ENCODE data around the gene HRG.

Gene HRG, protein sequence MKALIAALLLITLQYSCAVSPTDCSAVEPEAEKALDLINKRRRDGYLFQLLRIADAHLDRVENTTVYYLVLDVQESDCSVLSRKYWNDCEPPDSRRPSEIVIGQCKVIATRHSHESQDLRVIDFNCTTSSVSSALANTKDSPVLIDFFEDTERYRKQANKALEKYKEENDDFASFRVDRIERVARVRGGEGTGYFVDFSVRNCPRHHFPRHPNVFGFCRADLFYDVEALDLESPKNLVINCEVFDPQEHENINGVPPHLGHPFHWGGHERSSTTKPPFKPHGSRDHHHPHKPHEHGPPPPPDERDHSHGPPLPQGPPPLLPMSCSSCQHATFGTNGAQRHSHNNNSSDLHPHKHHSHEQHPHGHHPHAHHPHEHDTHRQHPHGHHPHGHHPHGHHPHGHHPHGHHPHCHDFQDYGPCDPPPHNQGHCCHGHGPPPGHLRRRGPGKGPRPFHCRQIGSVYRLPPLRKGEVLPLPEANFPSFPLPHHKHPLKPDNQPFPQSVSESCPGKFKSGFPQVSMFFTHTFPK

DNA sequence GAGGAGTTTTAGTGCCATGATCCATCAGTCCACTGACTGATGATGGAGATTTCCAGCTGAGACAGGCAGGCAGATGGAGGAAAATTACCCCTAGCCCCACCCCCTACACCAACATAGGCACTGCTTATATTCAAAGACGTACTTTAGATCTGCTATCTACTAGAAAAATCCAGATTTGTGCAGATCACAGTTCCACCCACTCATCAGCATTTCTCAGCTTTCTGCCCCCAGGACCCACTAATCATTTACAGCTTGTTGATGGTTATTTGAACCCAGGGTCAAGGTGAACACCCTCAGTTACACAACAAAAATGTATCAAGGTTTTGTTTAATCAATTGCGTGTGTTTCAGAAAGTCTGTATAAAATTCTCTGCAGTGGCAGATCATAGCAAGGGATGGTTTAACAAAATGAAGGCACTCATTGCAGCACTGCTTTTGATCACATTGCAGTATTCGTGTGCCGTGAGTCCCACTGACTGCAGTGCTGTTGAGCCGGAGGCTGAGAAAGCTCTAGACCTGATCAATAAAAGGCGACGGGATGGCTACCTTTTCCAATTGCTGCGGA, at the start of gene HRG:
TSS of gene HRG (plus strand) at position 390 of the 564 bp plus-strand sequence. CDS start at position 408, 18 bp downstream.
- no peak within 1 kb of the TSS for H3K4me3 ChIP-seq (ENCODE audit: low read depth, low read length)
- no peak within 1 kb of the TSS for H3K9ac ChIP-seq (ENCODE audit: low read depth, low read length)
- no peaks in the 10 kb centered on the region for H3K9me3 ChIP-seq (ENCODE audit: control insufficient read depth, insufficient read depth, low read length)
- peaks cover 26% of the 10 kb centered on the region for H3K4me1 ChIP-seq (ENCODE audit: control insufficient read depth, insufficient read depth, low read length)
- H3K27ac ChIP-seq (ENCODE audit: low read depth, low read length) = no peak within 1 kb of the TSS
- no peaks in the 10 kb centered on the region for H3K27me3 ChIP-seq (ENCODE audit: control insufficient read depth, insufficient read depth, low read length)
- H3K36me3 ChIP-seq (ENCODE audit: control insufficient read depth, insufficient read depth, low read length) = no peaks in the 10 kb centered on the region

DNA sequence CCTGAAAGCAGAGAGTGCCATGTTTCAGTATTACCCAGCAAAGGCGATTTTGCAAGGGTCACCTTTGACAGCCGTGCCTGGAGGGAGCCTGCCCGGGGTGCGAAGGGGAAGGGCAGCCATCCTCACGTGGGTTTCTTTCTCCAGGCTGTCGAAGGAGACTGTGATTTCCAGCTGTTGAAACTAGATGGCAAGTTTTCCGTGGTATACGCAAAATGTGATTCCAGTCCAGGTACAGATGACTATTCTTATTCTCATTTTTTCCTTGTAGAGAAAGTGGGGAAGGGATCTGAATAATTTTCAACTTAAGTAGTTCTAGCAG, 49.6 kb upstream of the HRG start:
- H3K4me1 ChIP-seq (ENCODE audit: control insufficient read depth, insufficient read depth, low read length) = peaks cover 11% of the 10 kb centered on the region
- H3K9ac ChIP-seq (ENCODE audit: low read depth, low read length) = no peak overlapping the region
- H3K9me3 ChIP-seq (ENCODE audit: control insufficient read depth, insufficient read depth, low read length) = no peaks in the 10 kb centered on the region
- H3K4me3 ChIP-seq (ENCODE audit: low read depth, low read length) = no peak overlapping the region
- H3K27ac ChIP-seq (ENCODE audit: low read depth, low read length) = no peak overlapping the region
- H3K27me3 ChIP-seq (ENCODE audit: control insufficient read depth, insufficient read depth, low read length) = peaks cover 11% of the 10 kb centered on the region
- no peaks in the 10 kb centered on the region for H3K36me3 ChIP-seq (ENCODE audit: control insufficient read depth, insufficient read depth, low read length)

DNA sequence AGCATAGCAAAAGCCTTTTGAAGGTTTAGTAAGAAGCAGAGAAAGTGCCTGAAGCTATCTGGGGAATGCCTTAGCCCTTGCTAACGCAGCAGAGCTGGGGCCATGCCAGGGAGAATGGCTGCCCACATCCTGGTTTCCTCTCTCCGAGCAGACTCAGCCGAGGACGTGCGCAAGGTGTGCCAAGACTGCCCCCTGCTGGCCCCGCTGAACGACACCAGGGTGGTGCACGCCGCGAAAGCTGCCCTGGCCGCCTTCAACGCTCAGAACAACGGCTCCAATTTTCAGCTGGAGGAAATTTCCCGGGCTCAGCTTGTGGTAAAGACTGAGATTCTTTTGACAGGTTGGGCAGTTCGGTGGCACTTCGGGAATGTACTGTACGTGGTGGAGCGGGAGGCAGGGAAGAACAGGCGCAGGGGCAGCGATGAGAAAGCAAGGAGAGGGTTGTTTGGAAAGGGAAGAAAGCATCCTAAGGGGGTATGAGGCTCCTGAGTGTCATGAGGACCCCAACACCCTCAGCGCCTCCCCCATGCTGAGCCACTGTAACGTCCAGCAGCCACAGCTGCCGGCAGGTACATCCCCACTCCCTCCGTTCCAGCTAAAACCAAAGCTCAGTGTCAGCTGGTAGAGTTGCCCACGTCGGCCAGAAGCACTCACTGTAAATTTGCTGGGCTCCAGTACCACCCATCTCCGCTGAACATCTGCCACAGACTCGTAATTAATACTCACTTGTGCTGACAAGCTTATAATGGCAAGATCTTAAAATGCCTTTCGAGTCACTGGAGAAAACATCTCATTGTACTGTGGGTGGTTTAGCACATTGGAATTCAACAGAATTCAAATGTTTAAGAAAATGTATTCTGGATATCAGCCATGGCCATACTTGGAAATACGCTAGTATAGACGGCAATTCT, 48.5 kb upstream of the HRG start:
- peak overlapping the region; percentile 43; the same call in 1 of the 2 replicates for H3K4me3 ChIP-seq (ENCODE audit: low read depth, low read length)
- H3K4me1 ChIP-seq (ENCODE audit: control insufficient read depth, insufficient read depth, low read length) = peaks cover 11% of the 10 kb centered on the region
- no peaks in the 10 kb centered on the region for H3K36me3 ChIP-seq (ENCODE audit: control insufficient read depth, insufficient read depth, low read length)
- no peak overlapping the region for H3K9ac ChIP-seq (ENCODE audit: low read depth, low read length)
- no peaks in the 10 kb centered on the region for H3K9me3 ChIP-seq (ENCODE audit: control insufficient read depth, insufficient read depth, low read length)
- peaks cover 11% of the 10 kb centered on the region for H3K27me3 ChIP-seq (ENCODE audit: control insufficient read depth, insufficient read depth, low read length)
- no peak overlapping the region for H3K27ac ChIP-seq (ENCODE audit: low read depth, low read length)

DNA sequence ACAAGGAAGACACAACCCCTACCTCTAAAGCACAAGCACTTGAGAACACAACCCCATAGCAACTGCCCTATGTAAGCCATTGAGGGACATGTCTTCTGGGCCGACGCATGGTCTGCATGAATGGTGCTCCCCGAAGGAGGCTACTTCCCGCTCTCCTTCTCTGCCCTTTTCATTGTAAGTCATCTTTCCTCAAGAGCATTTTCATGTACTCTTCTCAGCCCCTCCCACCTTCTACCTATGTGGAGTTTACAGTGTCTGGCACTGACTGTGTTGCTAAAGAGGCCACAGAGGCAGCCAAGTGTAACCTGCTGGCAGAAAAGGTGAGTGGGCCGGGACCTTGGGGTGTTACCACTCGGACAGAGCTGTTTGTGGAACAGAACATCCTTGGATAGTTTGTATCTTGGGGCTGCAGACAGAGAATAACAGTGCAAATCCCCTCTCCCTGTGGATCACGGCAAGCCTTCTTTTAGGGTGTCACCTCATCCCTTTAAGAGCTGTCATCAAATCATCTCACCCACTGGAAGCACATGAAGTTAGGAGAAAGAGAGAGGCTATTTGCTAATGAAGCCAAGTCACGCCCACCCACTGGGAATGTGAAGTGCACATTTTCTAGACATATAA, 47.4 kb upstream of the HRG start:
- no peaks in the 10 kb centered on the region for H3K36me3 ChIP-seq (ENCODE audit: control insufficient read depth, insufficient read depth, low read length)
- H3K9me3 ChIP-seq (ENCODE audit: control insufficient read depth, insufficient read depth, low read length) = no peaks in the 10 kb centered on the region
- H3K4me3 ChIP-seq (ENCODE audit: low read depth, low read length) = no peak overlapping the region
- peaks cover 11% of the 10 kb centered on the region for H3K4me1 ChIP-seq (ENCODE audit: control insufficient read depth, insufficient read depth, low read length)
- H3K9ac ChIP-seq (ENCODE audit: low read depth, low read length) = no peak overlapping the region
- H3K27me3 ChIP-seq (ENCODE audit: control insufficient read depth, insufficient read depth, low read length) = peaks cover 11% of the 10 kb centered on the region
- no peak overlapping the region for H3K27ac ChIP-seq (ENCODE audit: low read depth, low read length)

DNA sequence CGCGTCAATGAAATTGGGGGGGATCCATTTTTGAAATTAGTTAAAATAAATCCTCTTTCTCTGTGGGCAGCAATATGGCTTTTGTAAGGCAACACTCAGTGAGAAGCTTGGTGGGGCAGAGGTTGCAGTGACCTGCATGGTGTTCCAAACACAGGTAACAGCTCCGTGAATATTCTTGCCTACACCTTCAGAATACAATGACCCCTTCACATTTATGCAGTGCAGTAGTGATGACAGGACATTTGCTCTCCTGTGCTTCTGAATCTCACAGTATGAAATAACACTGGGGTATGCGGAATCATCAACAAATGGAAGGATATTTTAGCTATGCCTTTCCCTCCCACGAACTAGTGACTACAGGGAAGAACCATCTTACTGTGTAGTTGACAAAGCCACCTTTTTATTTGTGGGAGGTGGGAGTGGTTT, 46.0 kb upstream of the HRG start:
- H3K4me3 ChIP-seq (ENCODE audit: low read depth, low read length) = no peak overlapping the region
- H3K4me1 ChIP-seq (ENCODE audit: control insufficient read depth, insufficient read depth, low read length) = peaks cover 11% of the 10 kb centered on the region
- H3K27me3 ChIP-seq (ENCODE audit: control insufficient read depth, insufficient read depth, low read length) = peaks cover 11% of the 10 kb centered on the region
- H3K9me3 ChIP-seq (ENCODE audit: control insufficient read depth, insufficient read depth, low read length) = no peaks in the 10 kb centered on the region
- no peak overlapping the region for H3K27ac ChIP-seq (ENCODE audit: low read depth, low read length)
- H3K36me3 ChIP-seq (ENCODE audit: control insufficient read depth, insufficient read depth, low read length) = no peaks in the 10 kb centered on the region
- H3K9ac ChIP-seq (ENCODE audit: low read depth, low read length) = no peak overlapping the region

DNA sequence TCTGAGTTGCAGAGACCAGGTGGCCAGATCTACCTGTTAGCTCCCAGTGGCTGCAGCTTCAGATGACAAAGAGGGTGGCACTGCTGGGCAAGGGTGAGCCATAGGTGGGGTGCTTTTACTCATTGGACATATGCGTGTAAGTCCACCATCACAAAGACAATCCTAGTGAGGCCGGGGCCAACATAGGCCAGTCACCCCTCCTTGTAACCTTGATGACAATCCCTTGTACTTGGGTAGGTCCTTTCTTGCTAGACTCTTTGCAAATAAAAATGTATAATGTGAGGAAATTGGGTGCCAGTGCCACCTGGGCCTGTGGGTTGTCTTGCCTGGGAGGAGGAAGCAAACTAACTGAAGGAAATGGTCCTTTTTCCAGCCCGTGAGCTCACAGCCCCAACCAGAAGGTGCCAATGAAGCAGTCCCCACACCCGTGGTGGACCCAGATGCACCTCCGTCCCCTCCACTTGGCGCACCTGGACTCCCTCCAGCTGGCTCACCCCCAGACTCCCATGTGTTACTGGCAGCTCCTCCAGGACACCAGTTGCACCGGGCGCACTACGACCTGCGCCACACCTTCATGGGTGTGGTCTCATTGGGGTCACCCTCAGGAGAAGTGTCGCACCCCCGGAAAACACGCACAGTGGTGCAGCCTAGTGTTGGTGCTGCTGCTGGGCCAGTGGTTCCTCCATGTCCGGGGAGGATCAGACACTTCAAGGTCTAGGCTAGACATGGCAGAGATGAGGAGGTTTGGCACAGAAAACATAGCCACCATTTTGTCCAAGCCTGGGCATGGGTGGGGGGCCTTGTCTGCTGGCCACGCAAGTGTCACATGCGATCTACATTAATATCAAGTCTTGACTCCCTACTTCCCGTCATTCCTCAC, 45.4 kb upstream of the HRG start:
- Histone ChIP-seq H3K4me3 (ENCODE audit: low read depth, low read length) (no peak overlapping the region), H3K9me3 (ENCODE audit: control insufficient read depth, insufficient read depth, low read length) (no peaks in the 10 kb centered on the region), H3K27ac (ENCODE audit: low read depth, low read length) (no peak overlapping the region), H3K36me3 (ENCODE audit: control insufficient read depth, insufficient read depth, low read length) (no peaks in the 10 kb centered on the region), H3K27me3 (ENCODE audit: control insufficient read depth, insufficient read depth, low read length) (peaks cover 11% of the 10 kb centered on the region), H3K4me1 (ENCODE audit: control insufficient read depth, insufficient read depth, low read length) (peaks cover 6% of the 10 kb centered on the region), H3K9ac (ENCODE audit: low read depth, low read length) (no peak overlapping the region)

DNA sequence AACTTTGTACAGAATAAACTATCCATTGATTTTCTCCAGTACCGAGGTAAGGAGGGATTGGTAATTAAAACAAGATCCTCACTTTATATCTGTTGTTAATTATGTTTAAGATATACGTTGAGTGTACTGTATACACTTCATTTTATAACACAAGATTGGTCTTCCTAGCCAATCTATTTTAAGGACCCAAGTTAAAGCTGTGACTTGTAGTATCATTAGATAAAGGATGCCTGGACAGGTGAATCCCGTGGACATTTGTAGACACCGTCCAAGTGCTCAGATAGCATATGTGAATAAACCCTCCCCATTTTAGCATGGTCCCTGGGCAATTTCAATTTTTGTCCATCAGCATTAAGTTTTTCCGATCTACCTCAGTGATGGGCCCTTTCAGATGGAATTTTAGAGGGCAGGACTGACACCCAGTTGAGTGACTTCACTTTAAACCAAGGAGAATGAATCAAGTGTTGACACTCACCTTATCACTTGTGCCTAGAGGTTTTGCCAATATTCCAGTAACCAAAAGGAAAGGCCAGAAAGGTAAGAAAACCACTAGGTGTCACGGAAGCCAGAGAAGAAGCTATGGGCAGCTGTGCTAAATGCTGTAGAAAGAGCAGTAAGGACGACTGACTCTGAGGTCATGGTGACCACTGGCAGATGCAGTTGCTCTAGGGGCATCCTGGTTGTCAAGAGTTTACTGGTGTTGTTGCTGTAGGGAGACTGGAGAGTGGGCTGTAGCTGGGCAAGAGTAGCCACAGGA, 43.7 kb upstream of the HRG start:
- Histone ChIP-seq H3K9me3 (ENCODE audit: control insufficient read depth, insufficient read depth, low read length) (no peaks in the 10 kb centered on the region), H3K27ac (ENCODE audit: low read depth, low read length) (no peak overlapping the region), H3K9ac (ENCODE audit: low read depth, low read length) (no peak overlapping the region), H3K27me3 (ENCODE audit: control insufficient read depth, insufficient read depth, low read length) (peaks cover 11% of the 10 kb centered on the region), H3K4me3 (ENCODE audit: low read depth, low read length) (no peak overlapping the region), H3K4me1 (ENCODE audit: control insufficient read depth, insufficient read depth, low read length) (peaks cover 4% of the 10 kb centered on the region; the same call in 1 of the 2 replicates), H3K36me3 (ENCODE audit: control insufficient read depth, insufficient read depth, low read length) (no peaks in the 10 kb centered on the region)

DNA sequence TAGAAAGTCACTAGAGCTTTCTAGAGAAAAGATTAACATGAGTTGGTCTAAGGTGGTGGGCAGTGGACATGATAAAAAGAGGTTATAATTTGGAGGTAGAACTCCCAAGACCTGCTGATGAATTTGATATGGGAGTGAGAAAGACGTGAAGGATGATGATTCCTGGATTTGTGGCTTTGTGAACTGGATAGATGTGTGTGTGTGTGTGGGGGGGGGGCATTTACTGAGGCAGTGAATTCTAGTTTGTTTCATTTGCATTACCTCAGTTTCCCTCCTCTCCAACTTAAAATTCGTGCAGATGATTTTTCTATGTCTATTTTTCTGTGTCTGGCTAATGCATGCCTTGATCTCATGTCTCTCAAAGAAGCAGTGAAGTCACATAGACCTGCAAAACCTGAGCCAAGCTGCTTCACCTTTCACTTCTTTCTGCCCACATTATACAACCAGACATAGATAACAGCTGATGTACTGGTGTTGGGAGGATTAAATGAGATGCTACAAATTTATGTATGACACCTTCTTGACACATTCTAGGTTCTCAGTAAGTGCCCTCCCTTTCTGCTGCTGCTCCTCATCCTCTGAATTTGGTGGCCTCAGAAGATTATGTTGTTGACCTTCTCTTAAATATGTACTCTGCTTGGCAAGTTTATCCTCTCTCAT, 43.0 kb upstream of the HRG start:
- Histone ChIP-seq H3K9ac (ENCODE audit: low read depth, low read length) (no peak overlapping the region), H3K4me3 (ENCODE audit: low read depth, low read length) (no peak overlapping the region), H3K9me3 (ENCODE audit: control insufficient read depth, insufficient read depth, low read length) (no peaks in the 10 kb centered on the region), H3K4me1 (ENCODE audit: control insufficient read depth, insufficient read depth, low read length) (no peaks in the 10 kb centered on the region), H3K27me3 (ENCODE audit: control insufficient read depth, insufficient read depth, low read length) (peaks cover 4% of the 10 kb centered on the region), H3K27ac (ENCODE audit: low read depth, low read length) (no peak overlapping the region), H3K36me3 (ENCODE audit: control insufficient read depth, insufficient read depth, low read length) (no peaks in the 10 kb centered on the region)

DNA sequence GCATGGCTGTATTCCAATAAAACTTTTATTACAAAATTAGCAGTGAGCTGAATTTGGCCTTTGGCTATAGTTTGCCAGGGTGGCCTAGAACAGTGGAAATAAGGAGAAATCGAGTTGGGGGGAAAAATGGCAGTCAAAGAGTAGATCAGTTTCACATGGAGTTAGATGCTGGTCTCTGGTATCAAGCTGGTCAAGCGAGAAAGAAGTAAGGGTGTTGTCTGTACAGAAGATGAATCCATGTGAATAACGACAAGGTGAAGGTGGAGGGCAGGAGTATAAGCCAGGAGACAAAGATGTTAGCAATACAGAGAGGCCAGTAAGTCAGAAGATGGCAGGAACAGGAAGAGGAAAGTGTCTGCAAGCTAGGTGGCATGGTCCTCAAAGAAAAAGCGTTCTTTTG, 41.2 kb upstream of the HRG start:
- Histone ChIP-seq H3K27ac (ENCODE audit: low read depth, low read length) (no peak overlapping the region), H3K9me3 (ENCODE audit: control insufficient read depth, insufficient read depth, low read length) (no peaks in the 10 kb centered on the region), H3K9ac (ENCODE audit: low read depth, low read length) (no peak overlapping the region), H3K4me3 (ENCODE audit: low read depth, low read length) (no peak overlapping the region), H3K27me3 (ENCODE audit: control insufficient read depth, insufficient read depth, low read length) (no peaks in the 10 kb centered on the region), H3K36me3 (ENCODE audit: control insufficient read depth, insufficient read depth, low read length) (no peaks in the 10 kb centered on the region), H3K4me1 (ENCODE audit: control insufficient read depth, insufficient read depth, low read length) (no peaks in the 10 kb centered on the region)
